Psoas muscle (tissue), 8 donors: ENCODE measurements around the gene HMGXB3. TPM values are rescaled to one million over a fixed set of nuclear protein-coding genes. Genes with fewer than 3 reads are reported as not detected.

Experiments used
- ATAC-seq, 4 donors: fragments of 200-7000 bp; cut with Tn5 transposase; one replicate each; pipeline ENCODE4 v1.9.1; 2020; ENCODE audit warnings: moderate library complexity in 3 of 4, mild to moderate bottlenecking in 2 of 4
- DNase-seq, 2 donors: peaks; one replicate each; pipeline ENCODE4 v3.0.0-alpha.2; 2020
- H3K27ac ChIP-seq: fragments of 200-600 bp; one replicate; pipeline ENCODE4 v1.8.0; 2022
- H3K27me3 ChIP-seq, 3 donors: fragments of 200-600 bp in 1 of 3; one replicate each; pipeline versions ENCODE4 v1.6.1 to v1.8.0; 2013 to 2022; ENCODE audit warnings: low read length in 2 of 3, mild to moderate bottlenecking in 2 of 3, moderate library complexity in 1 of 3; ENCODE audit not compliant: insufficient read depth in 3 of 3
- H3K36me3 ChIP-seq, 2 donors: fragments of 200-600 bp in 1 of 2; one replicate each; pipeline versions ENCODE4 v1.6.1 to v1.8.0; 2013 to 2022; ENCODE audit warnings: low read depth in 1 of 2, mild to moderate bottlenecking in 1 of 2, moderate library complexity in 1 of 2; ENCODE audit not compliant: insufficient read depth in 1 of 2
- H3K4me1 ChIP-seq: fragments of 200-600 bp; one replicate; pipeline ENCODE4 v1.8.0; 2022
- H3K4me3 ChIP-seq: fragments of 200-600 bp; one replicate; pipeline ENCODE4 v1.8.0; 2022; ENCODE audit warnings: mild to moderate bottlenecking
- H3K9me3 ChIP-seq: fragments of 200-600 bp; one replicate; pipeline ENCODE4 v1.8.0; 2022
- WGBS, 3 donors: extraction: QIAGEN DNeasy Blood & Tissue Kit; methylation state at CpG; one replicate each; pipeline versions ENCODE4 v1.1.6 to v1.1.7; 2013; 5-methylcytosine and 5-hydroxymethylcytosine counted together
- intact Hi-C, 2 donors: fragments of 100-400 bp; cut with DNase I; formaldehyde crosslinking; loops; one replicate each; pipeline versions ENCODE4 v1.11.0 to v1.14.2; 2022
- polyA plus RNA-seq, 3 donors: library from polyadenylated mRNA; stranded (reverse); fragments of 200-250 nt; gene quantifications; one replicate each; pipeline ENCODE4 v1.2.3, GENCODE V29; 2013
- total RNA-seq, 4 donors: library from RNA; stranded (reverse); fragmentation: NEBNext Ultra II Directional in 2 of 4; extraction: Animal tissue kit (Norgen Biotek cat#: 25700) in 2 of 4; gene quantifications; one replicate each; pipeline versions ENCODE4 v1.2.1 to v1.2.4, GENCODE V29; 2021 to 2023
- TF ChIP-seq, protein P1 (sequence below): fragments of 200-600 bp; IDR thresholded peaks from one replicate; pipeline ENCODE4 v1.8.0; 2022; ENCODE audit warnings: antibody characterized with exemption
- donor health status: healthy with polysubstance abuse.
- donor health status: DM: no; HTN: no; CAD: no; lungs with moderate emphysema.
- donor health status: Bipolar disorder and iron deficiency.
- donor health status: healthy.
- donor health status: DM: yes; HTN: yes; CAD: no.
- donor health status: DM: no; HTN: no; CAD: no.
- donor health status: DM: no; HTN: no; CAD: no.
- donor health status: DM: yes; HTN: yes; CAD: no.

HMGXB3 gene
- total and polyA plus RNA-seq, 7 donors: 8.6 to 23.2 (median 15.4) TPM

DNA sequence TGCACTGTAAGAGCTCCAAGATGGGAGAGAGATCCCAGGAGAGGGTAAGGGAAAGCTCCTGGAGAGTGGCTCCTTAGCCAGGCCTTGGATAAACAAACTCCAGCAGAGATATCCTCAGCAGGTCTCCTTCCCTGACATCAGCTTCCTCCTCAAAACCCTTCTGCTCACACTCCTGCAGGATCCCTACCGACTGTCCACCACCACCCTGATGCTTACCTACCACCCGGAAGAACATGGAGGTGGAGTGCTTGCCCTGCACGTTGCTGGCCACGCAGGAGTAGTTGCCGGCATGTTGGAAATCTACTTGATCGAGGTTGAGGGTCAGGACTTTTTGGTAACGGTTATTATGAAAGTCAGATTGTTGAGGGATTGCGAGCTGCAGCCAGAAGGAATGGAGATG, 76.5 kb downstream of the HMGXB3 start:
- Histone ChIP-seq H3K27ac (no peak overlapping the region), H3K36me3 (no peaks in the 10 kb centered on the region), H3K4me3 (no peak overlapping the region), H3K9me3 (no peaks in the 10 kb centered on the region), H3K27me3 (no peaks in the 10 kb centered on the region), H3K4me1 (no peaks in the 10 kb centered on the region)
- TF ChIP-seq, protein P1, sequence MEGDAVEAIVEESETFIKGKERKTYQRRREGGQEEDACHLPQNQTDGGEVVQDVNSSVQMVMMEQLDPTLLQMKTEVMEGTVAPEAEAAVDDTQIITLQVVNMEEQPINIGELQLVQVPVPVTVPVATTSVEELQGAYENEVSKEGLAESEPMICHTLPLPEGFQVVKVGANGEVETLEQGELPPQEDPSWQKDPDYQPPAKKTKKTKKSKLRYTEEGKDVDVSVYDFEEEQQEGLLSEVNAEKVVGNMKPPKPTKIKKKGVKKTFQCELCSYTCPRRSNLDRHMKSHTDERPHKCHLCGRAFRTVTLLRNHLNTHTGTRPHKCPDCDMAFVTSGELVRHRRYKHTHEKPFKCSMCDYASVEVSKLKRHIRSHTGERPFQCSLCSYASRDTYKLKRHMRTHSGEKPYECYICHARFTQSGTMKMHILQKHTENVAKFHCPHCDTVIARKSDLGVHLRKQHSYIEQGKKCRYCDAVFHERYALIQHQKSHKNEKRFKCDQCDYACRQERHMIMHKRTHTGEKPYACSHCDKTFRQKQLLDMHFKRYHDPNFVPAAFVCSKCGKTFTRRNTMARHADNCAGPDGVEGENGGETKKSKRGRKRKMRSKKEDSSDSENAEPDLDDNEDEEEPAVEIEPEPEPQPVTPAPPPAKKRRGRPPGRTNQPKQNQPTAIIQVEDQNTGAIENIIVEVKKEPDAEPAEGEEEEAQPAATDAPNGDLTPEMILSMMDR: no peak
- intact Hi-C loops: no loop called here
- no peak for ATAC-seq
- DNase-seq: no peak
- WGBS, 3 donors: 78 to 85% (median 79%) methylated on average over 8 of the region's 8 CpGs

DNA sequence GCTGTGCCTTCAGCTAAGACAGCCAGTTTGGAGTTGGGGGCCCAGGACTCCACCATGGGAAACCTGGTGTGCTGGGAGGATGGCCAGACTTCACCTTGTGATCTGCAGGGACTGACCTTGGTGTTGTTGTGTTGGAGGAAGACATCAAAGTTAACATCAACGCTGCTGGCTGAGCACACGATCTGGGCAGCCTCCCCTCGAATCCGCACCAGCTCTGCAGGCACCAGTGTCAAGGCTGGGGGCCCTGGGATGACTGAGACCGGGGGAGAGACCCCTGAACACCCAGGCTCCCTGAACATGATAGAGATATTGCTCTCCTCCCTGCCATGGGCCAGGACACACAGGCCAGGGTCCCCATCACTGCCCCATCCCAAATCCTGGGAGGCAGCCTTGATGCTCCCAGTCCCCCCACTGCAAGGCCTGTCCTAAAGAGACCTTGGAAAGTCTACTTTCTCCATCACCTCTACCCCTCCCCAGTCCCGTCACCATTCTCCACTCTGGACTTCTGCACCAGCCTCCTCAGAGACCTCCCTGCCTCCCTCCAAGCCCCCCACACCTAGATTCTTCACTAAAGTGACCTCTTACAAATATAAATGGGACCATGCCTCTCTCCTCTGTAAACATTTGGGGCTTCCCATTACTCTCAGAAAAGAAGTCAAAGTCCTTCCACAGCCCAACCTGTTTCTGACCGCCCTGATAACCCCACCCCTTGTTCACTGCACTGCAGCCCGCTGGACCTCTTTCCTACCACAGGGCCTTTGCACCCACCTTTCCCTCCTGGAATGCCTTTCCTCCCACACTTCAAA, 77.7 kb downstream of the HMGXB3 start:
- TF ChIP-seq, protein P1: no peak
- Histone ChIP-seq H3K27ac (no peak overlapping the region), H3K27me3 (no peaks in the 10 kb centered on the region), H3K36me3 (no peaks in the 10 kb centered on the region), H3K4me1 (no peaks in the 10 kb centered on the region), H3K4me3 (no peak overlapping the region), H3K9me3 (no peaks in the 10 kb centered on the region)
- WGBS, 3 donors: 89 to 97% (median 92%) methylated on average over 8 of the region's 8 CpGs
- no peak for ATAC-seq
- DNase-seq: peak in 1 of 2 donors; percentile 31
- intact Hi-C loops: no loop called here

DNA sequence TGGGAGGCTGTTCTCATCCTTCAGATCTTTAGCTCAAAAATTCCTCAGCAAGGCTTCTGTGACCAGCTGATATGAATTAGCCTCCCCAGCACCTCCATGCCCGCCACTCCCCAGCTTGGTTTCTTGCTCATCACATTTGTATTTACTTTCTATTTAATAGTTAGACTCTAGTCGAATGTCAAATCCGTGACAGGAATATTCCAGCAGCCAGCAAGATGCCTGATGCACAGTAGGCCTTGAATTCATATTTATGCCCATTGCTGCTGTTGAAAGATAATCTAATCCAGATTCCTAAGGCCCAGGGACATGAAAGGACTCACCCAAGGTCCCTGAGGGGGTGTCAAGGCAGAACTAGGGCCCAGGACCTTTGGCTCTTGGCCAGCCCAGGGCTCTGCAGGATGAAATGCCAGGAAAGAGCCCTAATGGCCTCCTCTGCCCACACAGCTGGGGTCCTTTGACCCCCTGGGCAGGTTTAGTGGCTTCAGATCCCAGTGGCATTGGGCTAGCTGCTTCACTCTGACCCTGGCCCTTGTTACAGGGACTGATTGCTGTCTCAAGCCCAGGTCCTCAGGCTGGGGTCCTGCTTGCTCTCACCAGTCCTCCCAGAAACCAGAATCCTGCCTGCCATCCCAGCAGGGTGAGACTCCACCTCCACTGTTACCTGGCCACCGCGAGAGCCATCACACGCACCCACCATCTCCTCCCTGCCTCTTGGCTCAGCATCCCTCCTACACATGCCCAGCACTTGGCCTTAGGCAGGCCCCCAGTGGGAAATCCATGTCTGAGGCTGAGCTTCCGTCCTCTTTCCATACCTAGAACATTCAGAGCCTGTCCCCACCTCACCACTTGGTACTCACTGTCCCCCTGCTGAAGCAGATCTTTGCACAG, 78.5 kb downstream of the HMGXB3 start:
- no peak overlapping the region for H3K4me3 ChIP-seq
- no peaks in the 10 kb centered on the region for H3K4me1 ChIP-seq
- no peaks in the 10 kb centered on the region for H3K27me3 ChIP-seq
- intact Hi-C loops: no loop called here
- H3K27ac ChIP-seq: no peak overlapping the region
- no peaks in the 10 kb centered on the region for H3K36me3 ChIP-seq
- DNase-seq: peak in 1 of 2 donors; percentile 45
- no peaks in the 10 kb centered on the region for H3K9me3 ChIP-seq
- ATAC-seq: no peak
- TF ChIP-seq, protein P1: no peak
- WGBS, 3 donors: 91 to 94% (median 92%) methylated on average over 7 of the region's 7 CpGs

DNA sequence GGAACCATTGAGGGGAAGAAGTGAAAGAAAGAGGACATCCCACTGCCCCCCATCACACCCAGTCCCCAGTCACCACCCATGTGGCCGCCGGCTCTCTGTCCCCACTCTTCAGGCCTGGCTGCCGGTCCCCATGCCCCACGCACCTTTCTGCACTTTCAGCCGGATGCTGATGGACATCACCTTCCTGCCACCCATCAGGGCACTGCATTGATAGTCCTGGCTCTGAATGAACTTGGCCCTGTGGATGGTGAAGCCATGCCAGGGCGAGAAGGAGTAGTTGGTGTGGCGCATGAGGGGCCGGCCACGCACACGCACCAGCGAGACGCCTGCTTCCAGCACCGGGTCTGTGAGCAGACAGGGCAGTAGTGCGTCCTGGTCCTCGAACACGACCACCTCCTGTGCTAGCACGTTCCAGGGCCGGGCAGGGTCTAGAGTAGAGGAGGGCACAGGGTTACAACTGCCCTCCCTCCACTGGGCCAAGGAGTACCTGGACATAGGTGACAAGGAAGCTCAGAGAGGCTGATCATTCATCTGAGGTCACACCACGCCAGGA, 79.4 kb downstream of the HMGXB3 start:
- peak in 1 of 2 donors; percentile 35 for DNase-seq

More for the DNA sequence above, 79.4 kb downstream of the HMGXB3 start:
- TF ChIP-seq, protein P1: no peak
- no peak for ATAC-seq
- Histone ChIP-seq H3K9me3 (no peaks in the 10 kb centered on the region), H3K27ac (no peak overlapping the region), H3K4me3 (no peak overlapping the region), H3K36me3 (no peaks in the 10 kb centered on the region), H3K4me1 (no peaks in the 10 kb centered on the region), H3K27me3 (no peaks in the 10 kb centered on the region)
- intact Hi-C loops: no loop called here
- 93 to 97% (median 94%) methylated on average over 19 of the region's 19 CpGs for WGBS, 3 donors
